HG03457 (cell line): Measurements from ENCODE around the gene PREB.

Experiments
- ATAC-seq: cut with Tn5 transposase; IDR thresholded peaks from one replicate; pipeline ENCODE4 v1.9.1; 2021; ENCODE audit warnings: moderate number of reproducible peaks; ENCODE audit not compliant: unreplicated experiment

The PREB gene

DNA sequence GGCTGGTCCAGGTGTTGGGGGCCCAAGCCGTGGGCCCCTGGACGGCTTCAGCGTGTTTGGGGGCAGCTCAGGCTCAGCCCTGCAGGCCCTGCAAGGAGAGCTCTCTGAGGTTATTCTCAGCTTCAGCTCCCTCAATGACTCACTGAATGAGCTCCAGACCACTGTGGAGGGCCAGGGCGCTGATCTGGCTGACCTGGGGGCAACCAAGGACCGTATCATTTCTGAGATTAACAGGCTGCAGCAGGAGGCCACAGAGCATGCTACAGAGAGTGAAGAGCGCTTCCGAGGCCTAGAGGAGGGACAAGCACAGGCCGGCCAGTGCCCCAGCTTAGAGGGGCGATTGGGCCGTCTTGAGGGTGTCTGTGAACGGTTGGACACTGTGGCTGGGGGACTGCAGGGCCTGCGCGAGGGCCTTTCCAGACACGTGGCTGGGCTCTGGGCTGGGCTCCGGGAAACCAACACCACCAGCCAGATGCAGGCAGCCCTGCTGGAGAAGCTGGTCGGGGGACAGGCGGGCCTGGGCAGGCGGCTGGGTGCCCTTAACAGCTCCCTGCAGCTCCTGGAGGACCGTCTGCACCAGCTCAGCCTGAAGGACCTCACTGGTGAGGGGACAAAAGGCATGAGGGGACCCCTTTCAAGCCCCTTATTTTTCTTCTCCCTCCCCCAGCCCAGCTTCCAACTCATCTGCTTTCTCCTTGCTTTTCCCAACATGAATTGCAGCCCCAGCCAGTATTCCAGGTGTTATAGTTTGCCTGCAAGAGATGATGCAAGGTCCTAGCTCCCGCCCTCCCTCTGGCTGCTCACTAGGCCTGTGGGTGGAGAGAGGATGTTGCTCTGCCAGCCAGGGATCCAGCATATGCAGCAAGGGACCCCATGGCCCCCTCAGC lies 50.8 kb downstream of the PREB start:
- no peak for ATAC-seq

DNA sequence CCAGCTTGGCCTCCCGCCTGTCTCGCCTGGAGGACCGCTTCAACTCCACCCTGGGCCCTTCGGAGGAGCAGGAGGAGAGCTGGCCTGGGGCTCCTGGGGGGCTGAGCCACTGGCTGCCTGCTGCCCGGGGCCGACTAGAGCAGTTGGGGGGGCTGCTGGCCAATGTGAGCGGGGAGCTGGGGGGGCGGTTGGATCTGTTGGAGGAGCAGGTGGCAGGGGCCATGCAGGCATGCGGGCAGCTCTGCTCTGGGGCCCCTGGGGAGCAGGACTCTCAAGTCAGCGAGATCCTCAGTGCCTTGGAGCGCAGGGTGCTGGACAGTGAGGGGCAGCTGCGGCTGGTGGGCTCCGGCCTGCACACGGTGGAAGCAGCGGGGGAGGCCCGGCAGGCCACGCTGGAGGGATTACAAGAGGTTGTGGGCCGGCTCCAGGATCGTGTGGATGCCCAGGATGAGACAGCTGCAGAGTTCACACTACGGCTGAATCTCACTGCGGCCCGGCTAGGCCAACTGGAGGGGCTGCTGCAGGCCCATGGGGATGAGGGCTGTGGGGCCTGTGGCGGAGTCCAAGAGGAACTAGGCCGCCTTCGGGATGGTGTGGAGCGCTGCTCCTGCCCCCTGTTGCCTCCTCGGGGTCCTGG lies 51.5 kb downstream of the PREB start:
- ATAC-seq, result no peak

DNA sequence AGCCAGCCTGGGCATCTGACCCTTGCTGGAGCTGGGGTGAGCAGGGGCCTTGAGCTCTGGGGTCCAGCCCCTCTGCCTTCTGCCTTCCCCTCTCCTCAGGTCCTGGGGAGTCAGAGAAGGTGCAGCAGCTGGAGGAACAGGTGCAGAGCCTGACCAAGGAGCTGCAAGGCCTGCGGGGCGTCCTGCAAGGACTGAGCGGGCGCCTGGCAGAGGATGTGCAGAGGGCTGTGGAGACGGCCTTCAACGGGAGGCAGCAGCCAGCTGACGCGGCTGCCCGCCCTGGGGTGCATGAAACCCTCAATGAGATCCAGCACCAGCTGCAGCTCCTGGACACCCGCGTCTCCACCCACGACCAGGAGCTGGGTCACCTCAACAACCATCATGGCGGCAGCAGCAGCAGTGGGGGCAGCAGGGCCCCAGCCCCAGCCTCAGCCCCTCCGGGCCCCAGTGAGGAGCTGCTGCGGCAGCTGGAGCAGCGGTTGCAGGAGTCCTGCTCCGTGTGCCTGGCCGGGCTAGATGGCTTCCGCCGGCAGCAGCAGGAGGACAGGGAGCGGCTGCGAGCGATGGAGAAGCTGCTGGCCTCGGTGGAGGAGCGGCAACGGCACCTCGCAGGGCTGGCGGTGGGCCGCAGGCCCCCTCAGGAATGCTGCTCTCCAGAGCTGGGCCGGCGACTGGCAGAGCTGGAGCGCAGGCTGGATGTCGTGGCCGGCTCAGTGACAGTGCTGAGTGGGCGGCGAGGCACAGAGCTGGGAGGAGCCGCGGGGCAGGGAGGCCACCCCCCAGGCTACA lies 52.3 kb downstream of the PREB start:
- ATAC-seq, result no peak
